ENCODE data around the gene ADAMTS4.

- TF ChIP-seq CTCF (IDR thresholded peaks at IDR 0.05) (no peak), EP300 (IDR thresholded peaks at IDR 0.05) (no peak), POLR2A (IDR thresholded peaks at IDR 0.05) (no peak), POLR2AphosphoS5 (IDR thresholded peaks at IDR 0.05) (no peak)
Measured at GRCh38 chr1:161223805-161224694, 25.2 kb upstream of the ADAMTS4 start.

All from sigmoid colon (tissue), 4 donors.